ENCODE measurements around the gene ACSS3.

ACSS3 gene

GRCh38 chr12:81203671-81204204, 125.9 kb downstream of the ACSS3 start:
- H3K4me3 Mint-ChIP-seq, result peak overlapping the region in 1 of 3 experiments; percentile 4

GRCh38 chr12:81205416-81205815, 127.5 kb downstream of the ACSS3 start:
- peaks cover 4% of the 10 kb centered on the region for H3K36me3 Mint-ChIP-seq (ENCODE audit: low read depth)
- H3K4me3 Mint-ChIP-seq, result no peak overlapping the region
- H3K4me1 Mint-ChIP-seq, result peaks cover 72% of the 10 kb centered on the region
- TF ChIP-seq CTCF (IDR thresholded peaks at IDR 0.05; ENCODE audit: unreplicated experiment in 3 of 3), result no peak
- peak overlapping the region; percentile 83 to 98 (median 89) for H3K27ac Mint-ChIP-seq
- no peaks in the 10 kb centered on the region for H3K9me3 Mint-ChIP-seq
- no peaks in the 10 kb centered on the region for H3K27me3 Mint-ChIP-seq (ENCODE audit: low read depth)

More at GRCh38 chr12:81203671-81204204, 125.9 kb downstream of the ACSS3 start:
- no peaks in the 10 kb centered on the region for H3K27me3 Mint-ChIP-seq (ENCODE audit: low read depth)
- TF ChIP-seq CTCF (IDR thresholded peaks at IDR 0.05; ENCODE audit: unreplicated experiment in 3 of 3), result no peak
- peak overlapping the region; percentile 83 to 92 (median 90) for H3K27ac Mint-ChIP-seq
- peaks cover 8% of the 10 kb centered on the region for H3K36me3 Mint-ChIP-seq (ENCODE audit: low read depth)
- H3K9me3 Mint-ChIP-seq, result no peaks in the 10 kb centered on the region
- peaks cover 58% of the 10 kb centered on the region for H3K4me1 Mint-ChIP-seq

- H3K4me1 Mint-ChIP-seq, result peaks cover 72% of the 10 kb centered on the region
- no peak for TF ChIP-seq CTCF (IDR thresholded peaks at IDR 0.05; ENCODE audit: unreplicated experiment in 3 of 3)
- no peaks in the 10 kb centered on the region for H3K9me3 Mint-ChIP-seq
- no peaks in the 10 kb centered on the region for H3K27me3 Mint-ChIP-seq (ENCODE audit: low read depth)
- peaks cover 3% of the 10 kb centered on the region for H3K36me3 Mint-ChIP-seq (ENCODE audit: low read depth)
- peak overlapping the region; percentile 83 to 98 (median 89) for H3K27ac Mint-ChIP-seq
- no peak overlapping the region for H3K4me3 Mint-ChIP-seq
These were observed 128.6 kb downstream of the ACSS3 start for GRCh38 chr12:81206429-81206828.

GRCh38 chr12:81207173-81207572, 129.3 kb downstream of the ACSS3 start:
- Mint-ChIP-seq H3K27me3 (ENCODE audit: low read depth) (no peaks in the 10 kb centered on the region), H3K27ac (peak overlapping the region; percentile 83 to 98 (median 89)), H3K4me1 (peaks cover 77% of the 10 kb centered on the region), H3K4me3 (peak overlapping the region in 1 of 3 experiments; percentile 27), H3K9me3 (no peaks in the 10 kb centered on the region), H3K36me3 (ENCODE audit: low read depth) (peaks cover 4% of the 10 kb centered on the region)
- no peak for TF ChIP-seq CTCF (IDR thresholded peaks at IDR 0.05; ENCODE audit: unreplicated experiment in 3 of 3)

GRCh38 chr12:81207664-81208063, 129.8 kb downstream of the ACSS3 start:
- TF ChIP-seq CTCF (IDR thresholded peaks at IDR 0.05; ENCODE audit: unreplicated experiment in 3 of 3), result no peak
- Mint-ChIP-seq H3K4me1 (peaks cover 82% of the 10 kb centered on the region), H3K36me3 (ENCODE audit: low read depth) (peaks cover 4% of the 10 kb centered on the region), H3K4me3 (peak overlapping the region in 2 of 3 experiments; percentile 10 to 11), H3K27ac (peak overlapping the region; percentile 83 to 98 (median 89)), H3K9me3 (no peaks in the 10 kb centered on the region), H3K27me3 (ENCODE audit: low read depth) (no peaks in the 10 kb centered on the region)

Data from nephron (organoid).